GM23338 (cell line): Measurements from ENCODE around the gene GK2. TPM values are rescaled to one million over a fixed set of nuclear protein-coding genes. Genes with fewer than 3 reads are reported as not detected.

Experiments
- ATAC-seq: fragments of 200-7000 bp; cut with Tn5 transposase; 3 replicates; pipeline ENCODE4 v1.9.1; 2020
- DNase-seq: peaks from one replicate; pipeline ENCODE4 v3.0.0-alpha.2; 2015; ENCODE audit warnings: low spot score
- H2AFZ ChIP-seq: fragments of 200-600 bp; sonication (generic); 2 replicates; pipeline ENCODE4 v1.8.0; 2016; ENCODE audit warnings: antibody characterized with exemption, mild to moderate bottlenecking, moderate library complexity
- H3F3A ChIP-seq: fragments of 200-600 bp; sonication (generic); replicated peaks from 2 replicates; pipeline ENCODE4 v1.8.0; 2017; ENCODE audit warnings: antibody characterized with exemption, mixed run types, low read depth
- H3K27ac ChIP-seq: fragments of 200-600 bp; sonication (generic); 2 replicates; pipeline ENCODE4 v1.6.1; 2016; ENCODE audit warnings: low read depth
- H3K27me3 ChIP-seq: fragments of 200-600 bp; sonication (generic); 2 replicates; pipeline ENCODE4 v1.8.0; 2016; ENCODE audit warnings: mild to moderate bottlenecking, mixed run types, moderate library complexity; ENCODE audit not compliant: insufficient read depth
- H3K36me3 ChIP-seq: fragments of 200-600 bp; sonication (generic); 2 replicates; pipeline ENCODE4 v1.8.0; 2016; ENCODE audit warnings: mild to moderate bottlenecking; ENCODE audit not compliant: insufficient read depth
- H3K4me1 ChIP-seq: fragments of 200-600 bp; sonication (generic); 2 replicates; pipeline ENCODE4 v1.8.0; 2016; ENCODE audit warnings: mild to moderate bottlenecking, moderate library complexity; ENCODE audit not compliant: insufficient read depth
- H3K4me2 ChIP-seq: fragments of 200-600 bp; sonication (generic); 2 replicates; pipeline ENCODE4 v1.7.1; 2017; ENCODE audit warnings: mixed run types
- H3K4me3 ChIP-seq: fragments of 200-600 bp; sonication (generic); 2 replicates; pipeline ENCODE4 v1.6.1; 2016; ENCODE audit warnings: mixed run types
- H3K79me2 ChIP-seq: fragments of 200-600 bp; sonication (generic); replicated peaks from 2 replicates; pipeline ENCODE4 v1.8.0; 2017; ENCODE audit warnings: mild to moderate bottlenecking; ENCODE audit not compliant: insufficient read depth
- H3K9me2 ChIP-seq: fragments of 200-600 bp; sonication (generic); 2 replicates; pipeline ENCODE4 v1.8.0; 2017; ENCODE audit not compliant: insufficient read depth
- H4K20me1 ChIP-seq: fragments of 200-600 bp; sonication (generic); replicated peaks from 2 replicates; pipeline ENCODE4 v1.8.0; 2017; ENCODE audit warnings: mild to moderate bottlenecking; ENCODE audit not compliant: insufficient read depth
- H3K27ac Mint-ChIP-seq: 2 replicates; pipeline ENCODE4 v1.8.0; 2020; ENCODE audit warnings: inconsistent platforms, mild to moderate bottlenecking, moderate library complexity, mixed read lengths
- H3K27me3 Mint-ChIP-seq: 3 replicates; pipeline ENCODE4 v1.8.0; 2022; ENCODE audit warnings: low read depth, mild to moderate bottlenecking, moderate library complexity, mixed read lengths, inconsistent platforms; ENCODE audit not compliant: insufficient read depth, poor library complexity
- H3K36me3 Mint-ChIP-seq: 3 replicates; pipeline ENCODE4 v1.8.0; 2021; ENCODE audit warnings: low read depth, mild to moderate bottlenecking, inconsistent platforms, moderate library complexity, mixed read lengths
- H3K4me1 Mint-ChIP-seq: 3 replicates; pipeline ENCODE4 v1.8.0; 2020; ENCODE audit warnings: mild to moderate bottlenecking, inconsistent platforms, mixed read lengths
- H3K4me3 Mint-ChIP-seq: 3 replicates; pipeline ENCODE4 v1.8.0; 2021; ENCODE audit warnings: moderate library complexity, mild to moderate bottlenecking, inconsistent platforms, mixed read lengths
- H3K9me3 Mint-ChIP-seq: 3 replicates; pipeline ENCODE4 v1.8.0; 2020; ENCODE audit warnings: moderate library complexity, mild to moderate bottlenecking, inconsistent platforms, mixed read lengths
- CREB1 ChIP-seq: fragments of 250-450 bp; sonication (Bioruptor Pico); IDR thresholded peaks from 2 replicates; pipeline ENCODE4 v1.5.0; 2020; ENCODE audit warnings: low read depth, mild to moderate bottlenecking, moderate library complexity
- EZH2 ChIP-seq: fragments of 200-600 bp; sonication (generic); IDR thresholded peaks from one replicate; pipeline ENCODE4 v1.8.0; 2017; ENCODE audit warnings: antibody characterized with exemption, mild to moderate bottlenecking, low read depth; ENCODE audit not compliant: unreplicated experiment
- NANOG ChIP-seq: IDR thresholded peaks from 2 replicates; pipeline ENCODE4 v1.6.1; 2016; ENCODE audit warnings: antibody characterized with exemption, borderline replicate concordance
- POLR2AphosphoS5 ChIP-seq: IDR thresholded peaks from 2 replicates; pipeline ENCODE4 v1.6.1; 2016; ENCODE audit warnings: antibody characterized with exemption, low read depth
- STAT1 ChIP-seq: IDR thresholded peaks from one replicate; pipeline ENCODE4 v1.6.1; 2016; ENCODE audit warnings: antibody characterized with exemption; ENCODE audit not compliant: unreplicated experiment
- ZNF114 ChIP-seq: fragments of 250-450 bp; sonication (Bioruptor Pico); IDR thresholded peaks from 2 replicates; pipeline ENCODE4 v1.5.0; 2020; ENCODE audit warnings: mild to moderate bottlenecking, moderate library complexity
- ZNF331 ChIP-seq: fragments of 250-450 bp; sonication (Bioruptor Pico); IDR thresholded peaks from 2 replicates; pipeline ENCODE4 v1.5.0; 2020; ENCODE audit warnings: low read depth, mild to moderate bottlenecking, moderate library complexity
- ZNF462 ChIP-seq: fragments of 250-450 bp; sonication (Bioruptor Pico); IDR thresholded peaks from 2 replicates; pipeline ENCODE4 v1.5.0; 2020; ENCODE audit warnings: mild to moderate bottlenecking, moderate library complexity
- polyA plus RNA-seq: library from polyadenylated mRNA; unstranded; fragments of >200 nt; fragmentation: Nextera tagmentation; extraction: Ambion mirVana; gene quantifications from 2 replicates; pipeline ENCODE4 v1.2.1, GENCODE V29; 2016
- total RNA-seq: library from RNA; depleted of rRNA; stranded (reverse); fragments of >200 nt; shearing (Covaris generic); gene quantifications from 2 replicates; pipeline ENCODE4 v1.2.3, GENCODE V29; 2014
- TF ChIP-seq, protein P1 (sequence below): IDR thresholded peaks from 2 replicates; pipeline ENCODE4 v1.6.1; 2016; ENCODE audit warnings: antibody characterized with exemption
- TF ChIP-seq, protein P2 (sequence below), 2 experiments: fragments of 200-600 bp in 1 of 2; sonication (generic) in 1 of 2; conservative IDR thresholded peaks; 2 replicates each; pipeline versions ENCODE4 v1.5.1 to v1.6.1; 2016 to 2017; ENCODE audit warnings: antibody characterized with exemption in 2 of 2, low read depth in 2 of 2, mild to moderate bottlenecking in 2 of 2, moderate library complexity in 1 of 2

GK2 gene
- total and polyA plus RNA-seq, 2 experiments from 2014 or later: not detected

GRCh38 chr4:79364061-79364460 lies 44.0 kb downstream of the GK2 start (continued):
- TF ChIP-seq ZNF331 (no peak), POLR2AphosphoS5 (no peak), CREB1 (no peak)

GRCh38 chr4:79362626-79363025 lies 45.4 kb downstream of the GK2 start:
- Histone ChIP-seq H3K27me3 (no peaks in the 10 kb centered on the region), H3K79me2 (no peaks in the 10 kb centered on the region), H3K4me2 (no peak overlapping the region), H3K9me2 (no peaks in the 10 kb centered on the region), H2AFZ (no peak overlapping the region), H3K4me1 (no peaks in the 10 kb centered on the region), H4K20me1 (no peaks in the 10 kb centered on the region), H3K36me3 (no peaks in the 10 kb centered on the region), H3K27ac (no peak overlapping the region), H3K4me3 (no peak overlapping the region), H3F3A (no peaks in the 10 kb centered on the region)
- Mint-ChIP-seq H3K4me1 (no peaks in the 10 kb centered on the region; the same call in 2 of the 3 replicates), H3K4me3 (no peak overlapping the region), H3K9me3 (no peaks in the 10 kb centered on the region), H3K36me3 (no peaks in the 10 kb centered on the region), H3K27me3 (no peaks in the 10 kb centered on the region), H3K27ac (no peak overlapping the region)
- TF ChIP-seq POLR2AphosphoS5 (no peak), STAT1 (no peak), ZNF462 (CRISPR knock-in tag) (no peak), CREB1 (no peak), EZH2 (no peak), ZNF114 (CRISPR knock-in tag) (no peak), NANOG (no peak)
- TF ChIP-seq, protein P1, sequence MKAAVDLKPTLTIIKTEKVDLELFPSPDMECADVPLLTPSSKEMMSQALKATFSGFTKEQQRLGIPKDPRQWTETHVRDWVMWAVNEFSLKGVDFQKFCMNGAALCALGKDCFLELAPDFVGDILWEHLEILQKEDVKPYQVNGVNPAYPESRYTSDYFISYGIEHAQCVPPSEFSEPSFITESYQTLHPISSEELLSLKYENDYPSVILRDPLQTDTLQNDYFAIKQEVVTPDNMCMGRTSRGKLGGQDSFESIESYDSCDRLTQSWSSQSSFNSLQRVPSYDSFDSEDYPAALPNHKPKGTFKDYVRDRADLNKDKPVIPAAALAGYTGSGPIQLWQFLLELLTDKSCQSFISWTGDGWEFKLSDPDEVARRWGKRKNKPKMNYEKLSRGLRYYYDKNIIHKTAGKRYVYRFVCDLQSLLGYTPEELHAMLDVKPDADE: no peak
- TF ChIP-seq, protein P2, sequence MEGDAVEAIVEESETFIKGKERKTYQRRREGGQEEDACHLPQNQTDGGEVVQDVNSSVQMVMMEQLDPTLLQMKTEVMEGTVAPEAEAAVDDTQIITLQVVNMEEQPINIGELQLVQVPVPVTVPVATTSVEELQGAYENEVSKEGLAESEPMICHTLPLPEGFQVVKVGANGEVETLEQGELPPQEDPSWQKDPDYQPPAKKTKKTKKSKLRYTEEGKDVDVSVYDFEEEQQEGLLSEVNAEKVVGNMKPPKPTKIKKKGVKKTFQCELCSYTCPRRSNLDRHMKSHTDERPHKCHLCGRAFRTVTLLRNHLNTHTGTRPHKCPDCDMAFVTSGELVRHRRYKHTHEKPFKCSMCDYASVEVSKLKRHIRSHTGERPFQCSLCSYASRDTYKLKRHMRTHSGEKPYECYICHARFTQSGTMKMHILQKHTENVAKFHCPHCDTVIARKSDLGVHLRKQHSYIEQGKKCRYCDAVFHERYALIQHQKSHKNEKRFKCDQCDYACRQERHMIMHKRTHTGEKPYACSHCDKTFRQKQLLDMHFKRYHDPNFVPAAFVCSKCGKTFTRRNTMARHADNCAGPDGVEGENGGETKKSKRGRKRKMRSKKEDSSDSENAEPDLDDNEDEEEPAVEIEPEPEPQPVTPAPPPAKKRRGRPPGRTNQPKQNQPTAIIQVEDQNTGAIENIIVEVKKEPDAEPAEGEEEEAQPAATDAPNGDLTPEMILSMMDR (conservative IDR thresholded peaks at IDR 0.05; ENCODE audit: low read depth in 2 of 2): no peak
- ATAC-seq: no peak
- DNase-seq: no peak
